Natural killer cell treated with Interleukin-12 subunit alpha and Interleukin-12 subunit beta and Interleukin-15 and Interleukin-18, amount 100 ng/mL, for 72 hours (primary cell): ENCODE measurements around the gene ZNF316. TPM values are rescaled to one million over a fixed set of nuclear protein-coding genes. Genes with fewer than 3 reads are reported as not detected.

Experiments
- ATAC-seq, 2 donors: fragments of 150-1000 bp; cut with Tn5 transposase in 1 of 2; sonication (Bioruptor Pico), chemical (Tn5 transposase) in 1 of 2; 2 replicates each; pipeline ENCODE4 v1.10.0; 2021
- DNase-seq: peaks from one replicate; pipeline ENCODE4 v3.0.0; 2022; ENCODE audit warnings: low spot score
- H3K27ac Mint-ChIP-seq, 2 donors: 1 replicate in 1 of 2; 2 replicates in 1 of 2; pipeline ENCODE4 v1.8.0; 2022; ENCODE audit warnings: mixed read lengths in 2 of 2, mild to moderate bottlenecking in 1 of 2, moderate library complexity in 1 of 2
- H3K27me3 Mint-ChIP-seq, 2 donors: 1 replicate in 1 of 2; 2 replicates in 1 of 2; pipeline ENCODE4 v1.8.0; 2022; ENCODE audit warnings: mixed read lengths in 2 of 2
- H3K36me3 Mint-ChIP-seq: one replicate; pipeline ENCODE4 v1.8.0; 2022; ENCODE audit warnings: mixed read lengths
- H3K4me1 Mint-ChIP-seq, 2 donors: 1 replicate in 1 of 2; 2 replicates in 1 of 2; pipeline ENCODE4 v1.8.0; 2022; ENCODE audit warnings: low read depth in 2 of 2, mixed read lengths in 2 of 2, mild to moderate bottlenecking in 1 of 2
- H3K4me3 Mint-ChIP-seq: one replicate; pipeline ENCODE4 v1.8.0; 2022; ENCODE audit warnings: mixed read lengths
- H3K9me3 Mint-ChIP-seq: 2 replicates; pipeline ENCODE4 v1.8.0; 2022; ENCODE audit warnings: mixed read lengths
- total RNA-seq, 2 donors: library from RNA; stranded (reverse); gene quantifications; one replicate each; pipeline ENCODE4 v1.2.3, GENCODE V29; 2022

ZNF316 gene
- 10 to 100 TPM; 28.3 to 39.8 TPM for total RNA-seq

GRCh38 chr7:6636741-6637543, at the start of gene ZNF316:
TSS of gene ZNF316 (plus strand) at chr7:6637318. CDS start at chr7:6642410, 5,092 bp downstream.
- Mint-ChIP-seq H3K27me3 (no peaks in the 10 kb centered on the region), H3K36me3 (peaks cover 3% of the 10 kb centered on the region), H3K4me1 (peaks cover 24 to 25% of the 10 kb centered on the region in 2 donors), H3K9me3 (no peaks in the 10 kb centered on the region), H3K27ac (peak within 1 kb of the TSS; percentile 68), H3K4me3 (peak within 1 kb of the TSS; percentile 82)
- DNase-seq (peak; percentile 80), ATAC-seq (peak; percentile 84 to 91)

GRCh38 chr7:6588566-6588965, 48.6 kb upstream of the ZNF316 start:
- Mint-ChIP-seq H3K9me3 (no peaks in the 10 kb centered on the region), H3K4me3 (no peak overlapping the region), H3K36me3 (peaks cover 4% of the 10 kb centered on the region), H3K4me1 (peaks cover 5 to 7% of the 10 kb centered on the region in 2 donors), H3K27me3 (no peaks in the 10 kb centered on the region), H3K27ac (peak overlapping the region; percentile 32 to 71)
- no peak for DNase-seq
- ATAC-seq, result no peak

DNA sequence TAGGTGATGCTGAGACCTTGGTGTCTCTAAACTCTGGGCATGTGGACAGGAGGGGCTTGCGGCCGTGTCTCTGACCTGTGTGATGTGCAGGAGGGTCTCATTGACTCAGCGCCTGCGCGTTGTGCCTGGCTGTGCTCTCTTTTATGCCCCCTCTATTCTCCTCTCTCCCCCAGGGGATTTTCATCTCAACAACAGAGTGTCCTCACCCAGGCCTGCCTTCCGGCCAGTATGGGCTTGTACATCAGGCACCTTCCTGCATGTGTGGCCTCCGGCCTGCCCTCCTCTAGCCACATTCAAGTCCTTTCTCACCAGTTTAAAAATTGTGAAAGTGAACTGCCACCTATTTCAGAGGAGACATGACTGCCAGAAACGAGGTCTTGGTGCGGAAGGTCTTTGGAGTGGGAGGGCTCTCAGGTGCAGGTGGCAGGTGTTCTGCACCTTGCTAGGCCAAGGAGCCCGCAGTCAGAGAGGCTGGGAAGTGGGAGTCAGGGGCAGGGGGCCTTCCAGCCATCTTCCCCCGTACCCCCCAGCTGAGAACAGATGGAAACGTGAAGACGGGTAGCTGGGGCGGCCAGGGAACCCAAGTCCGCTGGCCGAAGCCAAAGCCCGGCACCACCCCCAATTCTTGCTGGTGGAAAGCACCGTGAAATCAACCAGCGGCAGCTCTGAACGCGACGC, 47.8 kb upstream of the ZNF316 start:
- H3K36me3 Mint-ChIP-seq, result peaks cover 4% of the 10 kb centered on the region
- no peaks in the 10 kb centered on the region for H3K27me3 Mint-ChIP-seq
- H3K9me3 Mint-ChIP-seq, result no peaks in the 10 kb centered on the region
- DNase-seq (no peak), ATAC-seq (no peak)
- H3K27ac Mint-ChIP-seq, result peak overlapping the region in 1 of 2 donors; percentile 71
- peaks cover 5 to 7% of the 10 kb centered on the region in 2 donors for H3K4me1 Mint-ChIP-seq
- peak overlapping the region; percentile 60 for H3K4me3 Mint-ChIP-seq

DNA sequence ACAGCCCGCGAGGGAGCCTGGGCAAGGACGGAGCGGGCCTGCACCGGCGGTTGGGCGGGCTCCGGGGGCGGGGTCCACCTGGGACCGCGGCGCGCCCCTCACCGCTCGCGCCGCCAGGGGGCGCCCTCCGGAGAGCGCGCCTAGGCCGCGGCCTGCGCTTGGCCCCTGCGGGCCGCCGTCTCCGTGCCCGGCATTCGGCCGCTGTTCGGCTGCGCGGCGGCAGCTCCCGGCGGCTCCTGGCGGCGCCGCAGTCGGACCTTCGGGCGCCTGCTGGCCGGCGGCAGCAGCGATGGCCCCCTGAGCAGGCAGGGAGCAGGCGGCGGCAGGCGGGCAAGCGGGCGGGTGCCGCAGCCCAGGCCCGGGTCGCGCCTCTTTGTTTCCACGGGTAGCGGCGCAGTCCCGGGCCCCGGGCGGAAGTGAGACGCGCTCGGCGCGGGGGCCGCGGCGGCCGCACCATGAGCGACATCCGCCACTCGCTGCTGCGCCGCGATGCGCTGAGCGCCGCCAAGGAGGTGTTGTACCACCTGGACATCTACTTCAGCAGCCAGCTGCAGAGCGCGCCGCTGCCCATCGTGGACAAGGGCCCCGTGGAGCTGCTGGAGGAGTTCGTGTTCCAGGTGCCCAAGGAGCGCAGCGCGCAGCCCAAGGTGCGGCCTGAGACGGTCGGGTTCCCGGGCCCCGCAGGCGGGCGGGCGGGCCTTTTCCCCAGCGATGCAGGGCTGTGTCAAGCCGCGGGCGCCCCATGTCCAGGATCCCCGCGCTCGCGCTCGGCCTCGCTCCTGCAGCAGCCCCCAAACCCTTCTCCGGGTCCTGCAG, 47.1 kb upstream of the ZNF316 start, which contains the start of gene INTS15:
Gene INTS15 (plus strand): TSS at position 193 of the 816 bp plus-strand sequence. CDS start 263 bp downstream, at position 456.
- peaks cover 4% of the 10 kb centered on the region for H3K36me3 Mint-ChIP-seq
- H3K4me3 Mint-ChIP-seq, result peak within 1 kb of the TSS; percentile 94
- peak; percentile 87 for DNase-seq
- no peaks in the 10 kb centered on the region for H3K27me3 Mint-ChIP-seq
- H3K9me3 Mint-ChIP-seq, result no peaks in the 10 kb centered on the region
- H3K4me1 Mint-ChIP-seq, result peaks cover 5 to 7% of the 10 kb centered on the region in 2 donors
- H3K27ac Mint-ChIP-seq, result peak within 1 kb of the TSS; percentile 82 to 96
- ATAC-seq, result peak; percentile 96

DNA sequence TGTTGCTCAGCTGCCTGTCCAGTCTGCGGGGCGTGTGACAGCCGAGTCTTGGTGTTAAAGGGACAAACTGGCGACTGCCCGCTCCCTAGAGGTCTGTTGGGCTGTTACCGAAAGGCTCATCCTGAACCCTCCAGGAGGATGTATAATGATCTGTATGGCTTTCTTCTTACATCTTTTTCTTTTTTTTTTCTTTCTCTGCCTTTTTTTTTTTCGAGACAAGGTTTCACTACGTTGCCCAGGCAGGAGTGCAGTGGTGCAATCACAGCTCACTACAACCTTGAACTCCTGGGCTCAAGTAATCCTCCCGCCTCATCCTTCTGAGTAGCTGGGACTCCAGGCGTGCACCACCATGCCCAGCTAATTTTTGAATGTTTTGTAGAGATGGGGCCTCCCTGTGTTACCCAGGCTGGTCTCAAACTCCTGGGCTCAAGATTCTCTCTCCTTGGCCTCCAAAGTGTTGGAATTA, 46.4 kb upstream of the ZNF316 start:
- Mint-ChIP-seq H3K9me3 (no peaks in the 10 kb centered on the region), H3K4me3 (peak overlapping the region; percentile 94), H3K4me1 (peaks cover 5 to 7% of the 10 kb centered on the region in 2 donors), H3K36me3 (peaks cover 4% of the 10 kb centered on the region), H3K27me3 (no peaks in the 10 kb centered on the region), H3K27ac (peak overlapping the region; percentile 82 to 96)
- DNase-seq, result no peak
- peak in 1 of 2 donors; percentile 0 for ATAC-seq

- DNase-seq (no peak), ATAC-seq (peak in 1 of 2 donors; percentile 28)
- no peaks in the 10 kb centered on the region for H3K27me3 Mint-ChIP-seq
- H3K36me3 Mint-ChIP-seq, result no peaks in the 10 kb centered on the region
- peaks cover 0 to 3% of the 10 kb centered on the region in 2 donors for H3K4me1 Mint-ChIP-seq
- H3K4me3 Mint-ChIP-seq, result no peak overlapping the region
- H3K9me3 Mint-ChIP-seq, result no peaks in the 10 kb centered on the region
- no peak overlapping the region for H3K27ac Mint-ChIP-seq
These were observed 37.0 kb upstream of the ZNF316 start for GRCh38 chr7:6600093-6600492.

GRCh38 chr7:6604458-6604857, 32.7 kb upstream of the ZNF316 start:
- Mint-ChIP-seq H3K27ac (no peak overlapping the region), H3K9me3 (no peaks in the 10 kb centered on the region), H3K4me1 (peaks cover 0 to 6% of the 10 kb centered on the region in 2 donors), H3K36me3 (no peaks in the 10 kb centered on the region), H3K27me3 (no peaks in the 10 kb centered on the region), H3K4me3 (no peak overlapping the region)
- DNase-seq (no peak), ATAC-seq (no peak)

GRCh38 chr7:6606866-6607583, 30.1 kb upstream of the ZNF316 start:
- no peaks in the 10 kb centered on the region for H3K27me3 Mint-ChIP-seq
- no peaks in the 10 kb centered on the region for H3K36me3 Mint-ChIP-seq
- no peak overlapping the region for H3K4me3 Mint-ChIP-seq
- no peak for ATAC-seq
- peaks cover 0 to 6% of the 10 kb centered on the region in 2 donors for H3K4me1 Mint-ChIP-seq
- no peak for DNase-seq
- no peaks in the 10 kb centered on the region for H3K9me3 Mint-ChIP-seq
- H3K27ac Mint-ChIP-seq, result no peak overlapping the region

GRCh38 chr7:6607651-6608051, 29.5 kb upstream of the ZNF316 start:
- H3K27ac Mint-ChIP-seq, result no peak overlapping the region
- H3K9me3 Mint-ChIP-seq, result no peaks in the 10 kb centered on the region
- ATAC-seq, result peak; percentile 27 to 40
- no peak for DNase-seq
- H3K36me3 Mint-ChIP-seq, result no peaks in the 10 kb centered on the region
- H3K27me3 Mint-ChIP-seq, result no peaks in the 10 kb centered on the region
- H3K4me3 Mint-ChIP-seq, result no peak overlapping the region
- H3K4me1 Mint-ChIP-seq, result peaks cover 0 to 6% of the 10 kb centered on the region in 2 donors

DNA sequence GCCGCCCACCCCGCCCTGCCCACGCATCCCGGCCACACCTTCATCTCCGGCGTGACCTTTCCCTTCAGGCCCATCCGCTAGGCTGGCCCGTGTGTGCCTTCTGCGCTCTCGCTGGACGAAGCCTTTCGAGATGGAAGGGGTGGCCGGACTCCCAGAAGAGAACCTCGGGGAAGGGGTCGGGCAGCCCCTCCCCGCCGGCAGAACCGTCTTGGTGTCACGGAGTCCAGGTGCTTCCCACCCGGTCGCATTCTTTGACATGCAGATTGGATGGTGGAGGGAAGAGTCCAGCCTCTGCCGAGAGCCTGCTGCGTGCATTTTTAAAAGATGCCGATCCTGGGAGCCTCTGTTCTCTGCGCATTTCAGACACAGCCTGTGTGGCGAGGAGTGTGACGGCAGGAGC, 29.0 kb upstream of the ZNF316 start:
- Mint-ChIP-seq H3K4me1 (peaks cover 0 to 6% of the 10 kb centered on the region in 2 donors), H3K36me3 (no peaks in the 10 kb centered on the region), H3K27me3 (no peaks in the 10 kb centered on the region), H3K27ac (no peak overlapping the region), H3K4me3 (no peak overlapping the region), H3K9me3 (no peaks in the 10 kb centered on the region)
- ATAC-seq (no peak), DNase-seq (no peak)

- no peak overlapping the region for H3K27ac Mint-ChIP-seq
- H3K36me3 Mint-ChIP-seq, result no peaks in the 10 kb centered on the region
- H3K27me3 Mint-ChIP-seq, result no peaks in the 10 kb centered on the region
- ATAC-seq, result no peak
- DNase-seq, result no peak
- H3K4me3 Mint-ChIP-seq, result no peak overlapping the region
- peaks cover 0 to 6% of the 10 kb centered on the region in 2 donors for H3K4me1 Mint-ChIP-seq
- no peaks in the 10 kb centered on the region for H3K9me3 Mint-ChIP-seq
These were observed 28.3 kb upstream of the ZNF316 start for GRCh38 chr7:6608794-6609193.

DNA sequence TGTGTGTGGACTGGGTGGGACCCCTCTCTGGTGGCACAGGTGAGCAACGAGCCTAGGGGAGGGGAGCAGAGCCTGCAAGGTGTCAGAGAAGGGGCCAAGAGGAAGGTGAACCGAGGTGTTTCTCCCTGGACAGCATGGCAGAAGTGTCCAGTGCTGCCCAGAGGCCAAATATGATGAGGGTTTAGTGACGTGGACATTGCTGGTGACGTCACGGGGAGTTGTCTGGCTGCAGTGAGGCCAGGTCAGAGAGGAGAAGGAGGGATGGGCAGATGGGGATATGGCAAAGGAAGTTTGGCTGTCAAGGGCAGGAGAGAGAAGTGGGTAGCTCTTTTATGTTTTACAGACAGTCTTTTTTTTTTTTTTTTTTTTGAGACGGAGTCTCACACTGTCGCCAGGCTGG, 24.3 kb upstream of the ZNF316 start:
- Mint-ChIP-seq H3K4me1 (peaks cover 5 to 9% of the 10 kb centered on the region in 2 donors), H3K36me3 (no peaks in the 10 kb centered on the region), H3K9me3 (no peaks in the 10 kb centered on the region), H3K4me3 (no peak overlapping the region), H3K27me3 (no peaks in the 10 kb centered on the region), H3K27ac (no peak overlapping the region)
- no peak for ATAC-seq
- no peak for DNase-seq

GRCh38 chr7:6613706-6614105, 23.4 kb upstream of the ZNF316 start:
- no peaks in the 10 kb centered on the region for H3K36me3 Mint-ChIP-seq
- H3K27ac Mint-ChIP-seq, result no peak overlapping the region
- H3K4me1 Mint-ChIP-seq, result peaks cover 5 to 9% of the 10 kb centered on the region in 2 donors
- no peaks in the 10 kb centered on the region for H3K27me3 Mint-ChIP-seq
- no peaks in the 10 kb centered on the region for H3K9me3 Mint-ChIP-seq
- no peak overlapping the region for H3K4me3 Mint-ChIP-seq
- ATAC-seq, result no peak
- DNase-seq, result no peak
